BLaER1 (cell line): ENCODE measurements around the gene TRPV6.

Experiments
- H3K27ac ChIP-seq: shearing (Covaris generic); formaldehyde crosslinking; 2 replicates; pipeline ENCODE4 v1.8.1; 2022
- H3K27me3 ChIP-seq: shearing (Covaris generic); formaldehyde crosslinking; 2 replicates; pipeline ENCODE4 v1.8.1; 2022
- H3K36me3 ChIP-seq: shearing (Covaris generic); formaldehyde crosslinking; 2 replicates; pipeline ENCODE4 v1.8.1; 2022
- H3K4me1 ChIP-seq: shearing (Covaris generic); formaldehyde crosslinking; 2 replicates; pipeline ENCODE4 v1.8.1; 2022
- H3K4me2 ChIP-seq: shearing (Covaris generic); formaldehyde crosslinking; 2 replicates; pipeline ENCODE4 v1.8.1; 2022
- H3K4me3 ChIP-seq: shearing (Covaris generic); formaldehyde crosslinking; 2 replicates; pipeline ENCODE4 v1.8.1; 2022
- H3K9ac ChIP-seq: shearing (Covaris generic); formaldehyde crosslinking; 2 replicates; pipeline ENCODE4 v1.8.1; 2022
- H3K9me3 ChIP-seq: shearing (Covaris generic); formaldehyde crosslinking; 2 replicates; pipeline ENCODE4 v1.8.1; 2022
- H4K20me1 ChIP-seq: shearing (Covaris generic); formaldehyde crosslinking; 2 replicates; pipeline ENCODE4 v1.8.1; 2022
- Cebpa-rat ChIP-seq: shearing (Covaris generic); IDR thresholded peaks from 2 replicates; pipeline ENCODE4 v1.8.1; 2022

TRPV6 gene

GRCh38 chr7:142885311-142886230 is at the start of gene TRPV6:
TSS of gene TRPV6 (minus strand) at chr7:142885745.
- no peaks in the 10 kb centered on the region for H3K36me3 ChIP-seq
- no peak for TF ChIP-seq Cebpa-rat
- no peak within 1 kb of the TSS for H3K4me3 ChIP-seq
- H3K9ac ChIP-seq, result no peak within 1 kb of the TSS
- H3K4me1 ChIP-seq, result no peaks in the 10 kb centered on the region
- no peak within 1 kb of the TSS for H3K27ac ChIP-seq
- H3K27me3 ChIP-seq, result no peaks in the 10 kb centered on the region
- no peaks in the 10 kb centered on the region for H3K9me3 ChIP-seq
- H4K20me1 ChIP-seq, result no peaks in the 10 kb centered on the region
- no peak within 1 kb of the TSS for H3K4me2 ChIP-seq

- no peak for TF ChIP-seq Cebpa-rat
- peak overlapping the region; percentile 80 for H3K4me2 ChIP-seq
- H3K9me3 ChIP-seq, result peaks cover 6% of the 10 kb centered on the region; the same call in 1 of the 2 replicates
- no peak overlapping the region; the same call in 1 of the 2 replicates for H3K27ac ChIP-seq
- H3K4me3 ChIP-seq, result no peak overlapping the region
- H3K4me1 ChIP-seq, result peaks cover 29% of the 10 kb centered on the region
- no peaks in the 10 kb centered on the region for H4K20me1 ChIP-seq
- H3K27me3 ChIP-seq, result no peaks in the 10 kb centered on the region
- no peaks in the 10 kb centered on the region for H3K36me3 ChIP-seq
- no peak overlapping the region for H3K9ac ChIP-seq
Measured at GRCh38 chr7:142934056-142934455, 48.5 kb upstream of the TRPV6 start.

GRCh38 chr7:142933624-142934023 is 48.1 kb upstream of the TRPV6 start, which contains the start of gene TRPV5:
TSS of gene TRPV5 (minus strand) at chr7:142933746. CDS start at chr7:142933459, 287 bp downstream.
- no peak within 1 kb of the TSS for H3K9ac ChIP-seq
- H3K4me2 ChIP-seq, result peak within 1 kb of the TSS; percentile 80
- no peak for TF ChIP-seq Cebpa-rat
- peaks cover 10% of the 10 kb centered on the region for H3K9me3 ChIP-seq
- H3K36me3 ChIP-seq, result no peaks in the 10 kb centered on the region
- H3K27me3 ChIP-seq, result no peaks in the 10 kb centered on the region
- no peaks in the 10 kb centered on the region for H4K20me1 ChIP-seq
- H3K27ac ChIP-seq, result no peak within 1 kb of the TSS; the same call in 1 of the 2 replicates
- no peak within 1 kb of the TSS for H3K4me3 ChIP-seq
- peaks cover 29% of the 10 kb centered on the region for H3K4me1 ChIP-seq

GRCh38 chr7:142933092-142933475 is 47.5 kb upstream of the TRPV6 start:
- no peaks in the 10 kb centered on the region for H4K20me1 ChIP-seq
- peaks cover 15% of the 10 kb centered on the region for H3K9me3 ChIP-seq
- no peak overlapping the region for H3K27ac ChIP-seq
- H3K9ac ChIP-seq, result no peak overlapping the region
- no peaks in the 10 kb centered on the region for H3K27me3 ChIP-seq
- peak overlapping the region; percentile 80 for H3K4me2 ChIP-seq
- H3K4me3 ChIP-seq, result no peak overlapping the region
- no peak for TF ChIP-seq Cebpa-rat
- peaks cover 32% of the 10 kb centered on the region for H3K4me1 ChIP-seq
- no peaks in the 10 kb centered on the region for H3K36me3 ChIP-seq

- Histone ChIP-seq H3K27ac (no peak overlapping the region), H3K4me3 (no peak overlapping the region), H3K4me1 (peaks cover 37% of the 10 kb centered on the region), H4K20me1 (no peaks in the 10 kb centered on the region), H3K27me3 (no peaks in the 10 kb centered on the region), H3K9me3 (peaks cover 20% of the 10 kb centered on the region), H3K9ac (no peak overlapping the region), H3K36me3 (no peaks in the 10 kb centered on the region), H3K4me2 (peak overlapping the region; percentile 80)
- TF ChIP-seq Cebpa-rat, result no peak
Measured at GRCh38 chr7:142932386-142933091, 47.0 kb upstream of the TRPV6 start.

- peaks cover 23% of the 10 kb centered on the region for H3K9me3 ChIP-seq
- no peaks in the 10 kb centered on the region for H4K20me1 ChIP-seq
- no peak overlapping the region for H3K9ac ChIP-seq
- no peak overlapping the region for H3K4me2 ChIP-seq
- H3K36me3 ChIP-seq, result no peaks in the 10 kb centered on the region
- peaks cover 60% of the 10 kb centered on the region for H3K4me1 ChIP-seq
- H3K27me3 ChIP-seq, result no peaks in the 10 kb centered on the region
- no peak overlapping the region for H3K27ac ChIP-seq
- TF ChIP-seq Cebpa-rat, result no peak
- H3K4me3 ChIP-seq, result no peak overlapping the region
Measured at GRCh38 chr7:142930126-142930730, 44.7 kb upstream of the TRPV6 start.

- Histone ChIP-seq H3K4me1 (peaks cover 57% of the 10 kb centered on the region), H3K4me2 (peak overlapping the region; percentile 61), H3K9me3 (peaks cover 23% of the 10 kb centered on the region), H3K27me3 (no peaks in the 10 kb centered on the region), H4K20me1 (no peaks in the 10 kb centered on the region), H3K9ac (no peak overlapping the region), H3K36me3 (no peaks in the 10 kb centered on the region), H3K27ac (peak overlapping the region; percentile 48), H3K4me3 (no peak overlapping the region)
- TF ChIP-seq Cebpa-rat, result no peak
Measured at GRCh38 chr7:142927949-142928348, 42.4 kb upstream of the TRPV6 start.

GRCh38 chr7:142927085-142927745 is 41.7 kb upstream of the TRPV6 start:
- Histone ChIP-seq H3K4me3 (no peak overlapping the region), H4K20me1 (no peaks in the 10 kb centered on the region), H3K9me3 (peaks cover 23% of the 10 kb centered on the region), H3K27ac (peak overlapping the region; percentile 48), H3K27me3 (no peaks in the 10 kb centered on the region), H3K36me3 (no peaks in the 10 kb centered on the region), H3K4me1 (peaks cover 52% of the 10 kb centered on the region), H3K4me2 (peak overlapping the region; percentile 61), H3K9ac (no peak overlapping the region; the same call in 1 of the 2 replicates)
- TF ChIP-seq Cebpa-rat, result no peak

- Histone ChIP-seq H4K20me1 (no peaks in the 10 kb centered on the region), H3K9ac (no peak overlapping the region), H3K4me1 (peaks cover 50% of the 10 kb centered on the region), H3K4me3 (no peak overlapping the region), H3K27ac (no peak overlapping the region), H3K4me2 (peak overlapping the region; percentile 15; the same call in 1 of the 2 replicates), H3K27me3 (no peaks in the 10 kb centered on the region), H3K9me3 (peaks cover 23% of the 10 kb centered on the region), H3K36me3 (no peaks in the 10 kb centered on the region)
- no peak for TF ChIP-seq Cebpa-rat
Measured at GRCh38 chr7:142925413-142925812, 39.9 kb upstream of the TRPV6 start.
